ENCODE measurements around the gene CCR6. TPM values are rescaled to one million over a fixed set of nuclear protein-coding genes. Genes with fewer than 3 reads are reported as not detected.
"Not testable (repeated sequence)": the region's sequence is repeated elsewhere in the genome, so short reads cannot be mapped to it uniquely, and the experiment has no call there.

Gene CCR6
- total RNA-seq (2014; rRNA removed; shearing (Covaris generic)): not detected in 2 replicates

- H3K4me3 ChIP-seq: no peak within 1 kb of the TSS
- no peaks in the 10 kb centered on the region for H3K27me3 ChIP-seq
- H3K36me3 ChIP-seq: no peaks in the 10 kb centered on the region
- no peak for DNase-seq
- H3K9me3 ChIP-seq (replicated peaks): no peaks in the 10 kb centered on the region
- no peaks in the 10 kb centered on the region for H3K4me1 ChIP-seq
- no peak within 1 kb of the TSS for H3K27ac ChIP-seq
These were observed at the start of gene CCR6 for GRCh38 chr6:167122827-167123657. TSS of gene CCR6 (plus strand) at chr6:167123096. CDS start at chr6:167136135, 13,039 bp downstream.

GRCh38 chr6:167073679-167074274, 49.1 kb upstream of the CCR6 start:
- DNase-seq: no peak
- peaks cover 15% of the 10 kb centered on the region for H3K4me1 ChIP-seq
- H3K36me3 ChIP-seq: no peaks in the 10 kb centered on the region
- H3K27me3 ChIP-seq: no peaks in the 10 kb centered on the region
- H3K27ac ChIP-seq: no peak overlapping the region
- no peaks in the 10 kb centered on the region; the same call in 1 of the 2 replicates for H3K9me3 ChIP-seq (replicated peaks)
- H3K4me3 ChIP-seq: no peak overlapping the region

- H3K27ac ChIP-seq: peak overlapping the region; percentile 23; the same call in 1 of the 2 replicates
- H3K36me3 ChIP-seq: no peaks in the 10 kb centered on the region
- H3K27me3 ChIP-seq: no peaks in the 10 kb centered on the region
- H3K4me3 ChIP-seq: no peak overlapping the region
- DNase-seq: peak; percentile 75 to 82
- H3K9me3 ChIP-seq (replicated peaks): peaks cover 5% of the 10 kb centered on the region
- H3K4me1 ChIP-seq: peaks cover 15% of the 10 kb centered on the region
These were observed 45.5 kb upstream of the CCR6 start for GRCh38 chr6:167077241-167077932.

- H3K36me3 ChIP-seq: no peaks in the 10 kb centered on the region
- no peaks in the 10 kb centered on the region for H3K27me3 ChIP-seq
- peaks cover 5% of the 10 kb centered on the region for H3K9me3 ChIP-seq (replicated peaks)
- peaks cover 15% of the 10 kb centered on the region for H3K4me1 ChIP-seq
- no peak overlapping the region for H3K27ac ChIP-seq
- no peak for DNase-seq
- no peak overlapping the region for H3K4me3 ChIP-seq
These were observed 44.2 kb upstream of the CCR6 start for GRCh38 chr6:167078745-167079144.

- no peak for DNase-seq
- Histone ChIP-seq H3K4me1 (peaks cover 15% of the 10 kb centered on the region), H3K27ac (no peak overlapping the region), H3K9me3 (replicated peaks) (peaks cover 5% of the 10 kb centered on the region), H3K4me3 (no peak overlapping the region), H3K27me3 (no peaks in the 10 kb centered on the region), H3K36me3 (no peaks in the 10 kb centered on the region)
These were observed 43.0 kb upstream of the CCR6 start for GRCh38 chr6:167079853-167080297.

- H3K4me3 ChIP-seq: no peak overlapping the region
These were observed 35.0 kb upstream of the CCR6 start for GRCh38 chr6:167087857-167088354.

GRCh38 chr6:167088741-167089140, 34.2 kb upstream of the CCR6 start:
- H3K9me3 ChIP-seq (replicated peaks); DNase-seq; H3K36me3 ChIP-seq; H3K4me1 ChIP-seq; H3K27me3 ChIP-seq; H3K27ac ChIP-seq; H3K4me3 ChIP-seq: not testable (repeated sequence)

More at GRCh38 chr6:167087857-167088354, 35.0 kb upstream of the CCR6 start:
- Histone ChIP-seq H3K36me3 (no peaks in the 10 kb centered on the region), H3K9me3 (replicated peaks) (peaks cover 4% of the 10 kb centered on the region; the same call in 1 of the 2 replicates), H3K4me1 (no peaks in the 10 kb centered on the region), H3K27ac (no peak overlapping the region), H3K27me3 (no peaks in the 10 kb centered on the region; the same call in 1 of the 2 replicates)
- DNase-seq: no peak

GRCh38 chr6:167089243-167090142, 33.4 kb upstream of the CCR6 start:
- DNase-seq: no peak
- Histone ChIP-seq H3K4me1 (peaks cover 6% of the 10 kb centered on the region; the same call in 1 of the 2 replicates), H3K9me3 (replicated peaks) (peaks cover 4% of the 10 kb centered on the region; the same call in 1 of the 2 replicates), H3K4me3 (no peak overlapping the region), H3K27ac (no peak overlapping the region), H3K36me3 (no peaks in the 10 kb centered on the region), H3K27me3 (no peaks in the 10 kb centered on the region; the same call in 1 of the 2 replicates)

- no peak overlapping the region for H3K4me3 ChIP-seq
- H3K27ac ChIP-seq: no peak overlapping the region
- H3K36me3 ChIP-seq: no peaks in the 10 kb centered on the region
- DNase-seq: no peak
- H3K9me3 ChIP-seq (replicated peaks): peaks cover 4% of the 10 kb centered on the region; the same call in 1 of the 2 replicates
- H3K27me3 ChIP-seq: no peaks in the 10 kb centered on the region; the same call in 1 of the 2 replicates
- peaks cover 11% of the 10 kb centered on the region for H3K4me1 ChIP-seq
These were observed 32.7 kb upstream of the CCR6 start for GRCh38 chr6:167090171-167090570.

GRCh38 chr6:167091026-167091804, 31.7 kb upstream of the CCR6 start:
- no peaks in the 10 kb centered on the region for H3K36me3 ChIP-seq
- peaks cover 15% of the 10 kb centered on the region for H3K4me1 ChIP-seq
- H3K4me3 ChIP-seq: no peak overlapping the region
- no peaks in the 10 kb centered on the region; the same call in 1 of the 2 replicates for H3K27me3 ChIP-seq
- DNase-seq: no peak
- peaks cover 4% of the 10 kb centered on the region; the same call in 1 of the 2 replicates for H3K9me3 ChIP-seq (replicated peaks)
- H3K27ac ChIP-seq: no peak overlapping the region

- Histone ChIP-seq H3K36me3 (no peaks in the 10 kb centered on the region), H3K4me3 (no peak overlapping the region)
- DNase-seq: no peak
These were observed 31.1 kb upstream of the CCR6 start for GRCh38 chr6:167091805-167092107.

GRCh38 chr6:167092672-167093339, 30.1 kb upstream of the CCR6 start:
- Histone ChIP-seq H3K4me3 (no peak overlapping the region), H3K27ac (no peak overlapping the region), H3K4me1 (peaks cover 15% of the 10 kb centered on the region), H3K9me3 (replicated peaks) (no peaks in the 10 kb centered on the region), H3K27me3 (no peaks in the 10 kb centered on the region; the same call in 1 of the 2 replicates), H3K36me3 (no peaks in the 10 kb centered on the region)
- no peak for DNase-seq

More at GRCh38 chr6:167091805-167092107, 31.1 kb upstream of the CCR6 start:
- Histone ChIP-seq H3K27me3 (no peaks in the 10 kb centered on the region; the same call in 1 of the 2 replicates), H3K4me1 (peaks cover 15% of the 10 kb centered on the region), H3K9me3 (replicated peaks) (peaks cover 2% of the 10 kb centered on the region; the same call in 1 of the 2 replicates), H3K27ac (no peak overlapping the region)

Data from SJCRH30 (cell line).